GM18498 (cell line): ENCODE data around the gene GNB1L.

Source experiments
- ATAC-seq: cut with Tn5 transposase; IDR thresholded peaks from one replicate; pipeline ENCODE4 v1.9.1; 2021; ENCODE audit warnings: mild to moderate bottlenecking, moderate library complexity; ENCODE audit not compliant: unreplicated experiment

Gene GNB1L

GRCh38 chr22:19740586-19740985, 114.1 kb downstream of the GNB1L start:
- no peak for ATAC-seq

DNA sequence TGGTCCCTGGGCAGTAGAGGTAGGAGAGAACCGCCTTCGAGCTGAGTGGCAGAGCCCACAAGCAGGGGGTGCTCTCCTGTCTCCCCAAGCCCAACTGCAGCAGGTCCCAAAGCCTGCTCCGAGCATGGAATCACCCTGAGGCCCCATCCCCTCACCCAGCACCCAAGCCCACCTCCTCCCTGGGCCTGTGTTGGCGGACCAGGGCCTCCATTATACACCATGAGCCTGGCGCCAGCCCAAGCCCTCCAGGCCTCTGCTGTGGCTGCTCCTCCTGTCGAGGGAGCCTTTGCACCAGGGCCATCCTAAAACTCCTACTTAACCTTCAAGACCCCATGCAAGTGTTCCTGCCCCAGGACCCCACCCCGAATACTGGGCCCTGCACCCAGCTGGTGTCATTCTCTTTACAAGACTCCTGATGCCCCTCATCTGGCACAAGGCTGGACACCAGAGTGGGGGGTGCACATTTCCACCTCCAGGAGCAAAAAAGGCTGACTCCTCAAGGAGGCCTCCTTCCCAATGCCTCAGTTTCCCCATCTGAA, 114.7 kb downstream of the GNB1L start:
- ATAC-seq = no peak

DNA sequence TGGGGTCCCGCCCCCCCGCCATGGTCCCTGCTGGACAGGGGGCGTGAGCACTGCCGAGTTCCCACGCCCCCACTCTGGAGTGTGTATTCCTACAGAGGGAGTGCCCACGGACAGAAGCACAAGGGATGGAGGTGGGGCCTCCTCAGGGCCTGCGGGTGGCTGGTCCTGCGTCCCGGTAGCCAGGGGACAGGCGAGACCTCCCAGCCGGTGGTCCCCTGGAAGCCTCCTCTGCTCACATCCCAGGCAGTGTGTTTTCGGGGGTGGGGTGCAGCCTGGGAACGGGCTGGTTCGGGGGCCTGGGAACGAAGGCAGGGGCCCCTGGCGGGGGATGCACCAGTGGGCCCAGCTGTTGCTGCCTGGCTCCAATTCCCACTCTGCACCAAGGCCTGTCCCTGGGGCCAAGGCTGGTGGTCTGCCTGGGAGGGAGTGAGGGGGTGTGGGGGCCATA, 115.2 kb downstream of the GNB1L start:
- no peak for ATAC-seq

- no peak for ATAC-seq
Measured at GRCh38 chr22:19738664-19739447, 115.8 kb downstream of the GNB1L start.

- no peak for ATAC-seq
Measured at GRCh38 chr22:19737846-19738663, 116.6 kb downstream of the GNB1L start.

- no peak for ATAC-seq
Measured at GRCh38 chr22:19735665-19736510, 118.8 kb downstream of the GNB1L start.

DNA sequence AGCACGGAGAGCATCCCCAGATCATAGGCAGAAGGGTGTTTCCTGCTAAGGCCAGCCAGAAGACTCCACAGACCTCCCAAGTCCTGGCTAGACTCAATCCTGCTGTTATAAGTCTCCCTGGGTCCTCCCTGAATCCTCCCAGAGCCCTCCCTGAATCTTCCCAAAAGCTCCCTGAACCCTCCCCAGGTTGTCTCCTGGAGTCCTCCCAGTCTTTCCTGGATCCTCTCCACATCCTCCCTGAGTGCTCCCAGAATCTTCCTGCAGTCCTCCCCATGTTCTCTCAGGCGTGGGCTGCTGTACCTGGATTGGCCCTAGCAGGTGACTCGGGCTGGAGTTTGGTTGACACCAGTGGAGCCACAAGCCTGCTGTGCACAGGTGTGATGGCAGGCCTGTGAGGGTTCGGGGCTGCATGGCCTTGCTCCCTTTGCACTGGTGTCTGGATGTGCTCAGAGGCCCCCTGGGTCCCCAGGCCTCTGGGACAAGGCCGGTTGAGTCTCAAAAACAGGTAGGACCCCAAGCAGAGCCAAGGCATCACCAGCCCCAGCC, 119.8 kb downstream of the GNB1L start:
- ATAC-seq = no peak

DNA sequence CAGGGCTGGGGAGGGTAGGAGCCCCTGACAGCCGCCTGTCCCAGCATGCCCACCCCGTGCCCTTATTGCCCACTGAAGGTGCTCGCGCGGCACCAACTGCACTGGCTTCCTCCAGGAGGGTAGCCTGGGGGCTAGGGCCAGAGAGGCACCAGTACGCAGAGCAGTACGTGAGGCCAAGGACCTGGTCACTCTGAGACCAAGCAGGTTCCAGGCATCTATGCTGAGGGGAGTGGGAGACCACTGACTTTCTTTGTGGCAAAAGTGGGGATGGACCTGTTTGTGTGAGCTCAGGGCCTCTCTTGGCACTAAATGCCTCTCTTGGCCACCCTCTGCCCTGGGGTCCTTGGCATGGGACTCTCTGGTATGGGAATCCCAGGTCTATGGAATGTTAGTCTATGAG, 120.5 kb downstream of the GNB1L start:
- ATAC-seq = no peak

DNA sequence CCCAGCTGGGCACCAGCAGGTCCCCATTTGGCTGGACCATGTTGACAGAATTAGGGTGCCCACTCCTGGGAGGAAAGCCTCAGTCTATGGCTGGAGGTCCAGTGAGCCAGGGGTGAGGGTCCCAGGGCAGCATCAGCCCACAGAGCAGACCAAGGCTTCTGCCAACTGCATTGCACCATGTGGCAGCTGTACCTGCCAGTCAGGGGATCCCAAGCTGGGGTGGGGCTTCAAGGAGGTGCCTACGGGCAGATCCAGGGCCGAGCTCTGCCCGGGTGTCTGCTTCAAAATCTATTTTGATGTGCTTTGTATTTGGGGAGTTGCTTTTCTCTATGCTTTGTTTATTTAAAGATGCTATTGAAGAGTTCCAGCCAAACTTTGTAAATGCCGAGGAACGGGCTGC, 120.9 kb downstream of the GNB1L start:
- ATAC-seq = no peak
